ENCODE data around the gene STAC2. TPM values are rescaled to one million over a fixed set of nuclear protein-coding genes. Genes with fewer than 3 reads are reported as not detected.

Gene STAC2
- total and polyA plus RNA-seq, 2 of the 13 experiments (the other 11 are each of a cell fraction or from before 2014, with no cell fraction given), result not detected

DNA sequence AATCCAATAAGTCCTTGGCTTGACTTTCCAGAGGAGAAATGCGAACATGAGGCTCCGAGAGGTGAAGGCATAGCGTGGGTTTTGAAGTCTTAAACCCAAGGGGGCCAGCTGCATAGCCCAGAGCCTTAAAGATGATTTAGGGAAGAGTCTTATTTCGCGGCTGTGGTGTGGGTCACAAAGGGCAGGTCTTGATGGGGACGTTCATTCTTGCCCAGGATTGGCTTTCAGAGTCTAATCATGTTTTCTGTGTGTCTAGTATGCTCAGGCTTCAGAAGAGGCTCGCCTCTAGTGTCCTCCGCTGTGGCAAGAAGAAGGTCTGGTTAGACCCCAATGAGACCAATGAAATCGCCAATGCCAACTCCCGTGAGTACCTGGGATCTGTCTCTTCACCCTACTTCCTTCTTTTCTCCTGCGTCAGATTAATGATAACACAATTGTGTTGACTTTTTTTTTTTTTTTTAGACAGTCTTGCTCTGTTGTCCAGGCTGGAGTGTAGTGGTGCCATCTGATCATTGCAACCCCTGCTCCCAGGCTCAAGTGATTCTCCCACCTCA is 24.7 kb downstream of the STAC2 start:
- CTCF ChIA-PET (ENCODE audit: low intra/inter-chr PET ratio, low total read pairs), result no interaction called here
- Histone ChIP-seq H3K27ac (ENCODE audit: extremely low read length, insufficient read depth, low read length) (peak overlapping the region; percentile 97), H3K9me3 (ENCODE audit: low read length) (no peaks in the 10 kb centered on the region), H2AFZ (ENCODE audit: low read length) (no peak overlapping the region), H3K4me3 (replicated peaks in 1 of 3; ENCODE audit: insufficient read depth in 1 of 3, low read depth in 2 of 3, low read length in 3 of 3) (peak overlapping the region; percentile 65 to 92 (median 77)), H3K4me1 (ENCODE audit: insufficient read depth, low read length) (peaks cover 46% of the 10 kb centered on the region), H3K79me2 (ENCODE audit: insufficient read depth, low read length) (peaks cover 23% of the 10 kb centered on the region), H4K20me1 (ENCODE audit: insufficient read depth, low read length) (peaks cover 23% of the 10 kb centered on the region), H3K36me3 (replicated peaks in 1 of 2; ENCODE audit: control insufficient read depth in 1 of 2, insufficient read depth in 2 of 2, low read length in 2 of 2) (peaks cover 26 to 35% of the 10 kb centered on the region in 2 experiments), H3K4me2 (ENCODE audit: low read depth, low read length) (peak overlapping the region; percentile 94), H3K27me3 (ENCODE audit: control insufficient read depth in 1 of 2, insufficient read depth in 2 of 2, low read length in 2 of 2) (no peaks in the 10 kb centered on the region; a peak in 1 of 5 replicates), H3K9ac (ENCODE audit: insufficient read depth, low read depth, low read length) (peak overlapping the region; percentile 98)
- in situ Hi-C loops (cut with HindIII; ENCODE audit: extremely low pct_ligation_motif_present, low pct_unique_long_range_greater_than_20kb), result no loop called here
- POLR2A ChIA-PET, result interaction anchor here (1.6 kb wide), 1 partner anchor 328 kb away, joined by 5 read pairs; no protein-coding TSS in a partner anchor
- BruUV-seq (replicated peaks), result no TSS peak
- DNase-seq (ENCODE audit: low spot score) (no peak), FAIRE-seq (no peak), ATAC-seq (no peak)
- WGBS (ENCODE audit: low lambda C conversion rate), result 21% methylated on average over 11 of the region's 11 CpGs
- intact Hi-C loops (cut with micrococcal nuclease; ENCODE audit: unreplicated experiment), result no loop called here
- TF ChIP-seq, protein P1, sequence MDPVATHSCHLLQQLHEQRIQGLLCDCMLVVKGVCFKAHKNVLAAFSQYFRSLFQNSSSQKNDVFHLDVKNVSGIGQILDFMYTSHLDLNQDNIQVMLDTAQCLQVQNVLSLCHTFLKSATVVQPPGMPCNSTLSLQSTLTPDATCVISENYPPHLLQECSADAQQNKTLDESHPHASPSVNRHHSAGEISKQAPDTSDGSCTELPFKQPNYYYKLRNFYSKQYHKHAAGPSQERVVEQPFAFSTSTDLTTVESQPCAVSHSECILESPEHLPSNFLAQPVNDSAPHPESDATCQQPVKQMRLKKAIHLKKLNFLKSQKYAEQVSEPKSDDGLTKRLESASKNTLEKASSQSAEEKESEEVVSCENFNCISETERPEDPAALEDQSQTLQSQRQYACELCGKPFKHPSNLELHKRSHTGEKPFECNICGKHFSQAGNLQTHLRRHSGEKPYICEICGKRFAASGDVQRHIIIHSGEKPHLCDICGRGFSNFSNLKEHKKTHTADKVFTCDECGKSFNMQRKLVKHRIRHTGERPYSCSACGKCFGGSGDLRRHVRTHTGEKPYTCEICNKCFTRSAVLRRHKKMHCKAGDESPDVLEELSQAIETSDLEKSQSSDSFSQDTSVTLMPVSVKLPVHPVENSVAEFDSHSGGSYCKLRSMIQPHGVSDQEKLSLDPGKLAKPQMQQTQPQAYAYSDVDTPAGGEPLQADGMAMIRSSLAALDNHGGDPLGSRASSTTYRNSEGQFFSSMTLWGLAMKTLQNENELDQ (CRISPR knock-in tag; IDR thresholded peaks at IDR 0.05; ENCODE audit: borderline replicate concordance), result no peak
- TF ChIP-seq, protein P2, sequence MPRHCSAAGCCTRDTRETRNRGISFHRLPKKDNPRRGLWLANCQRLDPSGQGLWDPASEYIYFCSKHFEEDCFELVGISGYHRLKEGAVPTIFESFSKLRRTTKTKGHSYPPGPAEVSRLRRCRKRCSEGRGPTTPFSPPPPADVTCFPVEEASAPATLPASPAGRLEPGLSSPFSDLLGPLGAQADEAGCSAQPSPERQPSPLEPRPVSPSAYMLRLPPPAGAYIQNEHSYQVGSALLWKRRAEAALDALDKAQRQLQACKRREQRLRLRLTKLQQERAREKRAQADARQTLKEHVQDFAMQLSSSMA (CRISPR knock-in tag; IDR thresholded peaks at IDR 0.05), result peak; percentile 7; the same call in 1 of the 2 replicates
- TF ChIP-seq CBX2 (IDR thresholded peaks at IDR 0.05; ENCODE audit: low read depth, low read length) (no peak), CBX2 (CRISPR knock-in tag; IDR thresholded peaks at IDR 0.05; ENCODE audit: low read depth) (no peak), ZNF816 (CRISPR knock-in tag; IDR thresholded peaks at IDR 0.05; ENCODE audit: borderline replicate concordance) (0 out of 2 replicates have a peak, but pooled peaks have one; percentile 8), SP5 (CRISPR knock-in tag; IDR thresholded peaks at IDR 0.05; ENCODE audit: borderline replicate concordance, low read depth) (no peak), HHEX (CRISPR knock-in tag; IDR thresholded peaks at IDR 0.05) (no peak), ZNF17 (CRISPR knock-in tag; IDR thresholded peaks at IDR 0.05) (0 out of 2 replicates have a peak, but pooled peaks have one; percentile 3), ETV6 (CRISPR knock-in tag; conservative IDR thresholded peaks at IDR 0.05) (no peak), ZNF317 (CRISPR knock-in tag; IDR thresholded peaks at IDR 0.05) (no peak), GPN1 (CRISPR knock-in tag; IDR thresholded peaks at IDR 0.05; ENCODE audit: borderline replicate concordance) (no peak), ZNF546 (CRISPR knock-in tag; conservative IDR thresholded peaks at IDR 0.05) (no peak), POLR2AphosphoS5 (IDR thresholded peaks at IDR 0.05; ENCODE audit: low read depth, low read length) (peak; percentile 30; the same call in 1 of the 2 replicates), RBM22 (optimal IDR thresholded peaks at IDR 0.05; ENCODE audit: low read length) (peak; percentile 3), ZNF274 (CRISPR knock-in tag; IDR thresholded peaks at IDR 0.05) (0 out of 2 replicates have a peak, but pooled peaks have one; percentile 15), NFE2L2 (IDR thresholded peaks at IDR 0.05; ENCODE audit: low read length) (no peak), ZC3H4 (CRISPR knock-in tag; IDR thresholded peaks at IDR 0.05; ENCODE audit: borderline replicate concordance) (peak; percentile 80), SMAD9 (CRISPR knock-in tag; IDR thresholded peaks at IDR 0.05) (0 out of 2 replicates have a peak, but pooled peaks have one; percentile 36), THYN1 (CRISPR knock-in tag; IDR thresholded peaks at IDR 0.05; ENCODE audit: borderline replicate concordance, low read depth) (0 out of 2 replicates have a peak, but pooled peaks have one; percentile 17)
- TF ChIP-seq, protein P3, sequence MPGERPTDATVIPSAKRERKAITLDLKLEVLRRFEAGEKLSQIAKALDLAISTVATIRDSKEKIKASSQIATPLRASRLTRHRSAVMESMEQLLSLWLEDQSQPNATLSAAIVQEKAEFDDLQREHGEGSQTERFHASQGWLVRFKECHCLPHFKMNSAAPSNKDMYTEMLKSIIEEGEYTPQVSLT (CRISPR knock-in tag; IDR thresholded peaks at IDR 0.05; ENCODE audit: borderline replicate concordance, low read depth), result 0 out of 2 replicates have a peak, but pooled peaks have one; percentile 14
- TF ChIP-seq, protein P4, sequence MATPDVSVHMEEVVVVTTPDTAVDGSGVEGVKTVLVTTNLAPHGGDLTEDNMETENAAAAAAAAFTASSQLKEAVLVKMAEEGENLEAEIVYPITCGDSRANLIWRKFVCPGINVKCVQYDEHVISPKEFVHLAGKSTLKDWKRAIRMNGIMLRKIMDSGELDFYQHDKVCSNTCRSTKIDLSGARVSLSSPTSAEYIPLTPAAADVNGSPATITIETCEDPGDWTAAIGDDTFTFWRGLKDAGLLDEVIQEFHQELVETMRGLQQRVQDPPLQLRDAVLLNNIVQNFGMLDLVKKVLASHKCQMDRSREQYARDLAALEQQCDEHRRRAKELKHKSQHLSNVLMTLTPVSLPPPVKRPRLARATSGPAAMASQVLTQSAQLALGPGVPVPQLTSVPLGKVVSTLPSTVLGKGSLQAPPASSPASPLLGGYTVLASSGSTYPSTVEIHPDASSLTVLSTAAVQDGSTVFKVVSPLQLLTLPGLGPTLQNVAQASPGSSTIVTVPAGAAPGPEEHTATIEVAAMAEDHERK (CRISPR knock-in tag; IDR thresholded peaks at IDR 0.05; ENCODE audit: low read depth), result no peak
